Measurements from ENCODE around the gene ADO.

DNA sequence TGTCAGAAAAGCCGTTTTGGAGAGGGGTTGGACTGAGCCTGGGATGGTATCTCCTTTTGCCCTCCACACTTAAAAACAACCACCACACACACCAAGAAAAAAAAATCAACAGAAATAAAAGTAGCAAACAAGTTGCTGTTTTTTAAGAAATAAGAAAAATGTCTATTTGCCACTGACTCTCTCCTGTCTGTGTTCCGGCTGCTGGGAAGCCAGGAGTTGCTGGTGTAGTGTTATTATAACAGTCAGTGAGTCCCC is 11.5 kb downstream of the ADO start:
- TF ChIP-seq, protein P1, sequence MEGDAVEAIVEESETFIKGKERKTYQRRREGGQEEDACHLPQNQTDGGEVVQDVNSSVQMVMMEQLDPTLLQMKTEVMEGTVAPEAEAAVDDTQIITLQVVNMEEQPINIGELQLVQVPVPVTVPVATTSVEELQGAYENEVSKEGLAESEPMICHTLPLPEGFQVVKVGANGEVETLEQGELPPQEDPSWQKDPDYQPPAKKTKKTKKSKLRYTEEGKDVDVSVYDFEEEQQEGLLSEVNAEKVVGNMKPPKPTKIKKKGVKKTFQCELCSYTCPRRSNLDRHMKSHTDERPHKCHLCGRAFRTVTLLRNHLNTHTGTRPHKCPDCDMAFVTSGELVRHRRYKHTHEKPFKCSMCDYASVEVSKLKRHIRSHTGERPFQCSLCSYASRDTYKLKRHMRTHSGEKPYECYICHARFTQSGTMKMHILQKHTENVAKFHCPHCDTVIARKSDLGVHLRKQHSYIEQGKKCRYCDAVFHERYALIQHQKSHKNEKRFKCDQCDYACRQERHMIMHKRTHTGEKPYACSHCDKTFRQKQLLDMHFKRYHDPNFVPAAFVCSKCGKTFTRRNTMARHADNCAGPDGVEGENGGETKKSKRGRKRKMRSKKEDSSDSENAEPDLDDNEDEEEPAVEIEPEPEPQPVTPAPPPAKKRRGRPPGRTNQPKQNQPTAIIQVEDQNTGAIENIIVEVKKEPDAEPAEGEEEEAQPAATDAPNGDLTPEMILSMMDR (conservative IDR thresholded peaks at IDR 0.05), result no peak
- TF ChIP-seq EZH2 (IDR thresholded peaks at IDR 0.05; ENCODE audit: low read depth), result no peak
